ENCODE measurements around the gene GPI.

The GPI gene

GRCh38 chr19:34341935-34342680, 22.9 kb upstream of the GPI start:
- no peak for DNase-seq

- no peak for DNase-seq
Measured at GRCh38 chr19:34343751-34344150, 21.2 kb upstream of the GPI start.

DNA sequence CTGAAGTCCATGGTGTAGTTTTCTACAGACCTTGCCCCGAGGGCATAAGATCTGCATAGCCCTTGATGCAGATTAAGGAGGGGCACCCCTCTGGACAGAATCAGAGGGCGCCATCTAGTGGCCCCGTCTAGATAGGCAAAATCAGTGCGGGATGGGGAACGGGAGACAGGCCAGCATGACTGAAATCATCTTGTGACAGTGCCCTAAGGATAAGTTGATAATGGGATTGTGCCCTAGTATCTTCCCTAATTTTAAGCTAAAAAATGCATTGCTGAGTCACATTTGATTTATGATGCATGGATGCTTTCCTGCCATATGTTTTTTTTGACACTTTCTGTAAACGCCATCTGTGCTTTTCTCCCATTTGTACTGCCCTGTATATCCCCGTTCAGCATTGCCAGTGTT, 19.0 kb upstream of the GPI start:
- DNase-seq: peak in 1 of 2 donors; percentile 80

- no peak for DNase-seq
Measured at GRCh38 chr19:34347561-34348165, 17.3 kb upstream of the GPI start.

DNA sequence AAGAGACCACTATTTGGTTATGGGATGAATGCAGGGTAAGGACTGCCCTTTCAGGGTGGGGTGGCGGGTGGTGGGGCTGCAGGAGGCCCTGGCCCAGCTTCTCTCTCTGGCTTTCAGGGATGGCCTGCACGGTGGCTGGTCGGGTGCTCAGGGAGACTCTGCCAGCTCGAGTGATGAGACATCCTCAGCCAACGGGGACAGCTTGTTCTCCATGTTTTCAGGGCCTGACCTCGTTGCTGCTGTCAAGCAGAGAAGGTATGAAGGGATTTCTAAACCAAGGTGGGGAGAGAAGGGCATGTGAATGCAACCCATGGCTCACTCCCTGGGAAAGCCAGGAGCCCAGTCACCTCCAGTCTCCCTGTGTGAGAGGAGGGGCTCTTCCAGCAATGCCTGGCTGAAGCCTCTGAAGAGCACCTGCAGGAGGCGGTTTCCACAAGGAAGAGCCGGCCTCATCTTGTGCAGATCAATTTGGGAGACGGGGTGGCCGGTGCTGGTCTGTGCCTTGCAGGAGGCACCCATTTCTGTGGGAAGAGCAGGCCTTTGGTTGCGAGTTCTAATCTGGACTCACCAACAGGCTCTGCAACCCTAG, 16.0 kb upstream of the GPI start:
- no peak for DNase-seq

DNA sequence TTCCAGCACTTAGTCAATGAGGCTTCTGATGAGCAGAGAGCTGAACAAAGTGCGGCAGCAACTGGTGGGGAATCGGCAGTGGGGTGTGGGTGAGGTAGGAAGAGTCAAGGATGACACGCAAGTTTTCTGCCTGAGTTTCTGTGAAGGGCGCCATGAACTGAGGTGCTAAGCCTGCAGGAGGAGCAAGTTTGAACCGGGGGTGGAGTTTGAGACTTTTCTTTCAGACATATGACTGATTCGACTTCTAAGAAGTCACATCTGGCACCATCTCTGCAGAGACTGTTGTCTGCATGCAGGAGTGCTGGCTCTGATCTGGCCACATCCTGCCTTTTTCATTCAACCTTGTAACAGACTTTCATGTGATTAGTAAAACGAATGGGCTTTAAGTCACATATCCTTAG, 14.8 kb upstream of the GPI start:
- no peak for DNase-seq

GRCh38 chr19:34351382-34351826, 13.6 kb upstream of the GPI start:
- no peak for DNase-seq

- DNase-seq: no peak
Measured at GRCh38 chr19:34353546-34353945, 11.4 kb upstream of the GPI start.

- no peak for DNase-seq
Measured at GRCh38 chr19:34355201-34355600, 9.8 kb upstream of the GPI start.

DNA sequence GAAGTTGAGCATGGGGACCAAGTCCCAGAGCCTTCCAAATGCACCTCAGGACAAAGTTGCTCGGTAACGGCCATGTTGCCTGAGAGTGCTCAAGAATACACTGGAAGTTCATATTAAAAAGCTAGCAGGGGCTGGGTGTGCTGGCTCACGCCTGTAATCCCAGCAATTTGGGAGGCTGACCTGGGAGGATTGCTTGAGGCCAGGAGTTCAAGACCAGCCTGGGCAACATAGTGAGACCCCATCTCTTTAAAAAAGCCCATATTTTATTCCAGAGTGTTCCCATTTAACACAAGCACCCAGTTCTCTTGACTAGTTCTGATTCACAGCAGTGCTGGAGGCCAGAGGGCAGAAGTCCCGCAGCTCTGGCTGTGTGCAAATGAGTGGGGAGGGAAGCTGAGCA, 8.1 kb upstream of the GPI start:
- no peak for DNase-seq

DNA sequence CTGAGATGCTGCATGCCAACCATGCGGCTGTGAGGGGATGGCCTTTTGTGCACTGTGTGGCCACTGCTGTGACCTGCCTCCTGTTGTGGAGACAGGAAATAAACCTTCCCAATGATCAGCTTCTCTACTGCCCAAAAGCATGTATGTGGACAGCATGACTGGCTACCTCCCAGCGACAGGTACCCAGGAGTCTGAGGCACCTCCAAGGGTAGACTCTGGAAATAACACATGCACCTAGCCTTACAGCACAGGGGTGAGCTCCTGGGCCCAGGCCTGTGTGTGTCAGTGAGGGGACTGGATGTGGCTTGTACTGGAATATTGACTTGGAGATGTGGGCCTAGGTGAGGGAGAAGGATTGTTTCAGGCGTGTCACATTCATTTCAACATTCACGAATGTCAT, 7.6 kb upstream of the GPI start:
- no peak for DNase-seq

DNA sequence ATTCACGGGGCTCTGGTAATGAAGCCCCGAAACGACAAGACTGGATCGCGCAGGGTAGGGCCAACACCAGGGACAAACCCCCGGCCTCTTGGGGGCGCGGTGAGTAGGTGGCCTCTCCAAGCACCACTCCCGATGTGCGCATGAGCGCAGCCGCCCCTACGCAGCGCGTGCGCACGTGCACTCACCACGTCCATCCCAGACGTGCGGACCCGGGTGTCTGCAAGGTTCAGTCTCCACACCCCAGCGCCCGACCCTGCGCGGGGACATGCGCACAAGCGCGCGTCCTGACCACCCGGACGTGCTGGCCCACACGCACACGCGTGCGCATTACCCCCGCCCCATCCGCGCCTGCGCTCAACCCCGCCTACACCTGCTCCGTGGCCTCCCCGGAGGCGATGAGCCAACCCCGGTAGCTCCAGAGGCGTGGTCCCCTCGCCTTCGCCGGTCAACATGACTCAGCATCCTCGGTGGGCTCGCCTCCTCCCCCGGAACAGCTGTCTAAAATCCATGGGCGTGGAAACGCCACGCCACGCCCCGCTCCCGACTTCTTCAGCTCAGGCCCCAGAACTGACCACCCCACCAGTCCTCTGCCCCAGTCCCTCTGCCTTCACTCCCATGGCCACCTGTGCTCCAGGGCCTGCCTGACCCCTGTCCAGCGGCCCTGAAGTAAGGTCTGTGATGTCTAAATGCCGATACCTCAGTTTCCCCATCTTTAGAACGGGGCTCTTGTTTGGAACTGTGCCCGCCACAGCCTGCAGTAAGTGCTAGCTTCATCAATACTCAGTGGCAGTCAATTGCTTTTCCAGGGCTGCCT, 5.6 kb upstream of the GPI start:
- DNase-seq: peak; percentile 94 to 97

DNA sequence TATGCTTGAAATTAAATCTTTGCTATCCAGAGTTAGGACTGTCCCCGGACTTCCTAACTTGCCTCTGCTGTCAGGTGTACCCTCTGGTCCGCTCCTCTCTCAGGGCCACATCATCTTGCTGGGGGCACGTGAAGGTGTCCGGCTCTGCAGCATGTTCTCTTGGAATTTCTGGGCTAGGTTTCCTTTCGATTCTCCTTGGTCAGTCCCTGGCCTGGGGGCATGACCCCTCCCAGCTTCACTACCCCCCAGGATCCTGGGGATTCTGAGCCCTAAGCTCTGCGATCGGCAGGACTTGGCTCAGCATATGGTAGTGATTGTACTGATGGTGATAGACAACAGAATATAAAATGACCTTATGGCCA, 5.1 kb upstream of the GPI start:
- DNase-seq: no peak

GRCh38 chr19:34360354-34360909, 4.6 kb upstream of the GPI start:
- no peak for DNase-seq

DNA sequence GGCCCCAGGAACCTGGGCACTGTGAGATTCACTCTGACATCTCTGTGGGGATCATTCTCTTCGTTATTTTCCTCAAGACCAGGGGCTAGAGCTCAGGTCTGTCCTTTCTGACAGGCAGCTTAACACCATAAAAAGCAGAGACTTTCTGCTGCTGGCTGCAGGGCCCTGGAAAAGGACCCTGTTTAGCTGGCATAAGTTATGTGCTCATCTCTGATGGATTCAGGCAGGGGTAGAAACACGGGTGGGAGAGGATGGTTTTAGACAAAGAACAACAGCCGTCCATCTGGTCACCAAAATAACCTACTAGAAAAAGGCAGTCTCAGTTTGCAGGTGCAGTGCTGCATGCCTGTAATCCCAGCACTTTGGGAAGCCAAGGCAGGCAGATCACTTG, 2.3 kb upstream of the GPI start:
- DNase-seq: no peak

DNA sequence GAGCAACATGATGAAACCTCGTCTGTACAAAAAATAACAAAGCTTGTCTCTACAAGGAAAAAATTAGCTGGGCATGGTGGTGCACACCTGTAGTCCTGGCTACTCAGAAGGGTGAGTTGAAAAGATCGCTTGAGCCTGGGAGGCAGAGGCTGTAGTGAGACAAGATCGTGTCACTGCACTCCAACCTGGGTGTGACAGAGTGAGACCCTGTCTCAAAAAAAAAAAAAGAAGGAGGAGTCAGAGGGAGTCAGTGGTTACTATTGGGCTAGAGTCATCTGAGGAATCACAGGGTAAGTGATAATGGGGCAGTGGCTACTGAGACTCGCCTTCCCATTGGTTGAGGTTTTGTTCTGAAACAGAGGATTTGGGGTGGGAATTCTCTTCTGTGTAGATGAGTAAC, 1.9 kb upstream of the GPI start:
- DNase-seq: no peak

DNA sequence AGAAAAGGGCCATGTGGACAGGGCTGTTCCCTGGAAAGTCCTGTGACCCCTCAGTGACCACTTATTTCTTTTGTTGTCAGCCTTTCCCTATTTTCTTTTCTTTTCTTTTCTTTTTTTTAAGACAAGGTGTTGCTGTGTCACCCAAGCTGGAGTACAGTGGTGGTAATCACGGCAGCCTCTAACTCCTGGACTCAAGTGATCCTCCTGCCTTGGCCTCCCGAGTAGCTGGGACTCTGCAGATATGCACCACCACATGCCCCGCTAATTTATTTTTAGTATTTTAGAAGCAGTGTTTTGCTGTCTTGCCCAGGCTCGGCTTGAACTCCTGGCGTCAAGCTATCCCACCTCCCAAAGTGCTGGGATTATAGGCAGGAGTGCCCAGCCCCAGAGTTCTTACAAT, 1.1 kb upstream of the GPI start:
- no peak for DNase-seq

DNA sequence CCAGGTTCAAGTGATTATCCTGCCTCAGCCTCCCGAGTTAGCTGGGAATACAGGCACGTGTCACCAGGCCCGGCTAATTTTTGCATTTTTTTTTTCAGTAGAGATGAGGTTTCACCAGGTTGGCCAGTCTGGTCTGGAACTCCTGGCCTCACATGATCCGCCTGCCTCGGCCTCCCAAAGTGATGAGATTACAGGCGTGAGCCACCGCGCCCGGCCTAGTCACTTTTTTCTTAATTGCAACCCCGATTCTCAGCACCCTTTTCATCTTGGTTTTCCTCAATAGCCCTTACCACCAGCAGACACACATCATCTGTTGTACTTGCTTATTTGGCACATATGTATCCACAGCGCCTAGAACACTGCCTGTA, 550 bp upstream of the GPI start:
- DNase-seq: no peak

- DNase-seq: peak; percentile 20 to 27
Measured at GRCh38 chr19:34365463-34366401, 736 bp downstream of the GPI start.

GRCh38 chr19:34366738-34367623, 2.0 kb downstream of the GPI start:
- DNase-seq: no peak

DNA sequence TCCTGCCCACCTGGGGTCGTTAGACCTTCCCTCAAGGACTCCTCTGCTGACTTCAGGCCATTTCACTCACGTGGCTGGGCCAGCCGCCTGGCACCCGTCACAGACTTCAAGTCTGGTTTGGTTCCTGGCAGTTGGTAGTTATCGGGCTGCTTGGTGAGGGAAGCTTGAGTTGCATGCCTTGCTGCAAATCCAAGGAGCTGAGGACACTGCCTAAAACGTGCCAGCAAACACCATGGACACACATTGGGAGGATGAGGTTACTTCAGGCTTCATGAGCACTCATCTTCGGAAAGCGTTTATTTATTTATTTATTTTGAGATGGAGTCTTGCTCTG, 2.6 kb downstream of the GPI start:
- DNase-seq: no peak
